WTC11 (cell line): ENCODE results near the gene SYDE2. TPM values are rescaled to one million over a fixed set of nuclear protein-coding genes. Genes with fewer than 3 reads are reported as not detected.

Experiments
- ATAC-seq: fragments of 200-7000 bp; cut with Tn5 transposase; 2 replicates; pipeline ENCODE4 v1.10.0; 2021; ENCODE audit warnings: mild to moderate bottlenecking, moderate library complexity
- CTCF ChIA-PET: fragments of 300-600 bp; sonication (Branson Sonifier 250); formaldehyde crosslinking; loops from one replicate; lab custom pipeline; 2021; ENCODE audit warnings: antibody characterized with exemption; lab: Charles Lee
- POLR2A ChIA-PET: fragments of 350-600 bp; sonication (Branson Sonifier 250); formaldehyde crosslinking; loops from one replicate; lab custom pipeline; 2021; ENCODE audit warnings: antibody characterized with exemption; lab: Charles Lee
- DNase-seq: peaks from one replicate; pipeline ENCODE4 v3.0.0; 2021; ENCODE audit warnings: low spot score
- H3K27ac Mint-ChIP-seq: 2 replicates; pipeline ENCODE4 v1.8.0; 2021; ENCODE audit warnings: mixed read lengths
- H3K27me3 Mint-ChIP-seq: 2 replicates; pipeline ENCODE4 v1.8.0; 2021; ENCODE audit warnings: low read depth, mild to moderate bottlenecking, moderate library complexity, mixed read lengths
- H3K36me3 Mint-ChIP-seq: 2 replicates; pipeline ENCODE4 v1.8.0; 2021; ENCODE audit warnings: mixed read lengths
- H3K4me1 Mint-ChIP-seq: 2 replicates; pipeline ENCODE4 v1.8.0; 2022; ENCODE audit warnings: mixed read lengths
- H3K4me3 Mint-ChIP-seq: 2 replicates; pipeline ENCODE4 v1.8.0; 2021; ENCODE audit warnings: mild to moderate bottlenecking, moderate library complexity, mixed read lengths
- H3K9me3 Mint-ChIP-seq: 2 replicates; pipeline ENCODE4 v1.8.0; 2021; ENCODE audit warnings: mixed read lengths
- CDX4 ChIP-seq: fragments of 250-450 bp; sonication (Bioruptor Pico); IDR thresholded peaks from 2 replicates; pipeline ENCODE4 v1.9.0; 2021; ENCODE audit warnings: moderate library complexity, mild to moderate bottlenecking, inconsistent platforms, borderline replicate concordance
- ETV6 ChIP-seq: sonication (generic); formaldehyde crosslinking; IDR thresholded peaks from 2 replicates; pipeline ENCODE4 v1.8.1; 2022; ENCODE audit warnings: mild to moderate bottlenecking, missing genetic modification reagents
- FOXP4 ChIP-seq: sonication (generic); formaldehyde crosslinking; IDR thresholded peaks from 2 replicates; pipeline ENCODE4 v1.8.0; 2022; ENCODE audit warnings: mild to moderate bottlenecking, missing genetic modification reagents
- NFYB ChIP-seq: sonication (generic); formaldehyde crosslinking; conservative IDR thresholded peaks from 2 replicates; pipeline ENCODE4 v1.8.0; 2022; ENCODE audit warnings: low read depth, missing genetic modification reagents
- NR3C1 ChIP-seq: sonication (generic); formaldehyde crosslinking; conservative IDR thresholded peaks from 2 replicates; pipeline ENCODE4 v1.8.1; 2023; ENCODE audit warnings: low read depth, mild to moderate bottlenecking, missing genetic modification reagents
- PRRX2 ChIP-seq: fragments of 250-450 bp; sonication (Bioruptor Pico); IDR thresholded peaks from 2 replicates; pipeline ENCODE4 v1.8.0; 2021; ENCODE audit warnings: mild to moderate bottlenecking
- RORB ChIP-seq: fragments of 250-450 bp; sonication (Bioruptor Pico); IDR thresholded peaks from 2 replicates; pipeline ENCODE4 v1.9.0; 2021; ENCODE audit warnings: mild to moderate bottlenecking
- SMAD3 ChIP-seq: sonication (generic); formaldehyde crosslinking; IDR thresholded peaks from 2 replicates; pipeline ENCODE4 v1.8.0; 2022; ENCODE audit warnings: missing genetic modification reagents, mild to moderate bottlenecking, borderline replicate concordance
- SP1 ChIP-seq: sonication (generic); formaldehyde crosslinking; conservative IDR thresholded peaks from 2 replicates; pipeline ENCODE4 v1.8.1; 2022; ENCODE audit warnings: missing genetic modification reagents
- USF2 ChIP-seq: sonication (generic); formaldehyde crosslinking; IDR thresholded peaks from 2 replicates; pipeline ENCODE4 v1.8.1; 2023; ENCODE audit warnings: mild to moderate bottlenecking, missing genetic modification reagents, moderate library complexity
- ZNF121 ChIP-seq: sonication (generic); formaldehyde crosslinking; IDR thresholded peaks from 2 replicates; pipeline ENCODE4 v1.8.0; 2023; ENCODE audit warnings: missing genetic modification reagents
- ZNF263 ChIP-seq: sonication (generic); formaldehyde crosslinking; IDR thresholded peaks from 2 replicates; pipeline ENCODE4 v1.8.1; 2022; ENCODE audit warnings: low read depth, mild to moderate bottlenecking, moderate library complexity, missing genetic modification reagents
- ZNF396 ChIP-seq: fragments of 250-450 bp; sonication (Bioruptor Pico); IDR thresholded peaks from 2 replicates; pipeline ENCODE4 v1.8.0; 2021; ENCODE audit warnings: mild to moderate bottlenecking, moderate library complexity, borderline replicate concordance
- ZNF416 ChIP-seq: fragments of 250-450 bp; sonication (Bioruptor Pico); IDR thresholded peaks from 2 replicates; pipeline ENCODE4 v1.9.0; 2021; ENCODE audit warnings: mild to moderate bottlenecking, inconsistent platforms
- ZNF532 ChIP-seq: fragments of 250-450 bp; sonication (Bioruptor Pico); IDR thresholded peaks from 2 replicates; pipeline ENCODE4 v1.9.0; 2021; ENCODE audit warnings: mild to moderate bottlenecking, borderline replicate concordance
- ZNF671 ChIP-seq: fragments of 250-450 bp; sonication (Bioruptor Pico); IDR thresholded peaks from 2 replicates; pipeline ENCODE4 v1.8.0; 2021; ENCODE audit warnings: mild to moderate bottlenecking
- total RNA-seq: library from RNA; stranded (reverse); gene quantifications from 3 replicates; pipeline ENCODE4 v1.2.3, GENCODE V29; 2021
- TF ChIP-seq, protein P1 (sequence below): sonication (generic); formaldehyde crosslinking; IDR thresholded peaks from 2 replicates; pipeline ENCODE4 v1.8.0; 2023; ENCODE audit warnings: mild to moderate bottlenecking, missing genetic modification reagents
- TF ChIP-seq, protein P2 (sequence below): sonication (generic); formaldehyde crosslinking; IDR thresholded peaks from 2 replicates; pipeline ENCODE4 v1.8.1; 2023; ENCODE audit warnings: mild to moderate bottlenecking, missing genetic modification reagents, borderline replicate concordance

The SYDE2 gene
- total RNA-seq, 1 experiment from 2014 or later, result 13.8 TPM

GRCh38 chr1:85144351-85144750 is 56.5 kb downstream of the SYDE2 start:
- no peaks in the 10 kb centered on the region for H3K9me3 Mint-ChIP-seq
- no peaks in the 10 kb centered on the region for H3K27me3 Mint-ChIP-seq
- no peak overlapping the region for H3K4me3 Mint-ChIP-seq
- POLR2A ChIA-PET, result interaction anchor here (0.8 kb wide), 1 partner anchor 132 kb away, joined by 3 read pairs; the partner anchor contains the start of gene BCL10
- DNase-seq (no peak), ATAC-seq (peak; percentile 70)
- H3K36me3 Mint-ChIP-seq, result no peaks in the 10 kb centered on the region
- TF ChIP-seq ETV6 (no peak), USF2 (no peak), SP1 (CRISPR knock-in tag) (no peak), ZNF263 (CRISPR knock-in tag) (no peak), NFYB (no peak), PRRX2 (CRISPR knock-in tag) (no peak), FOXP4 (CRISPR knock-in tag) (no peak), ZNF121 (CRISPR knock-in tag) (no peak), RORB (CRISPR knock-in tag) (no peak), NR3C1 (no peak), ZNF396 (no peak), ZNF671 (CRISPR knock-in tag) (no peak), SMAD3 (no peak)
- TF ChIP-seq, protein P1, sequence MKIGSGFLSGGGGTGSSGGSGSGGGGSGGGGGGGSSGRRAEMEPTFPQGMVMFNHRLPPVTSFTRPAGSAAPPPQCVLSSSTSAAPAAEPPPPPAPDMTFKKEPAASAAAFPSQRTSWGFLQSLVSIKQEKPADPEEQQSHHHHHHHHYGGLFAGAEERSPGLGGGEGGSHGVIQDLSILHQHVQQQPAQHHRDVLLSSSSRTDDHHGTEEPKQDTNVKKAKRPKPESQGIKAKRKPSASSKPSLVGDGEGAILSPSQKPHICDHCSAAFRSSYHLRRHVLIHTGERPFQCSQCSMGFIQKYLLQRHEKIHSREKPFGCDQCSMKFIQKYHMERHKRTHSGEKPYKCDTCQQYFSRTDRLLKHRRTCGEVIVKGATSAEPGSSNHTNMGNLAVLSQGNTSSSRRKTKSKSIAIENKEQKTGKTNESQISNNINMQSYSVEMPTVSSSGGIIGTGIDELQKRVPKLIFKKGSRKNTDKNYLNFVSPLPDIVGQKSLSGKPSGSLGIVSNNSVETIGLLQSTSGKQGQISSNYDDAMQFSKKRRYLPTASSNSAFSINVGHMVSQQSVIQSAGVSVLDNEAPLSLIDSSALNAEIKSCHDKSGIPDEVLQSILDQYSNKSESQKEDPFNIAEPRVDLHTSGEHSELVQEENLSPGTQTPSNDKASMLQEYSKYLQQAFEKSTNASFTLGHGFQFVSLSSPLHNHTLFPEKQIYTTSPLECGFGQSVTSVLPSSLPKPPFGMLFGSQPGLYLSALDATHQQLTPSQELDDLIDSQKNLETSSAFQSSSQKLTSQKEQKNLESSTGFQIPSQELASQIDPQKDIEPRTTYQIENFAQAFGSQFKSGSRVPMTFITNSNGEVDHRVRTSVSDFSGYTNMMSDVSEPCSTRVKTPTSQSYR (CRISPR knock-in tag), result no peak
- TF ChIP-seq, protein P2, sequence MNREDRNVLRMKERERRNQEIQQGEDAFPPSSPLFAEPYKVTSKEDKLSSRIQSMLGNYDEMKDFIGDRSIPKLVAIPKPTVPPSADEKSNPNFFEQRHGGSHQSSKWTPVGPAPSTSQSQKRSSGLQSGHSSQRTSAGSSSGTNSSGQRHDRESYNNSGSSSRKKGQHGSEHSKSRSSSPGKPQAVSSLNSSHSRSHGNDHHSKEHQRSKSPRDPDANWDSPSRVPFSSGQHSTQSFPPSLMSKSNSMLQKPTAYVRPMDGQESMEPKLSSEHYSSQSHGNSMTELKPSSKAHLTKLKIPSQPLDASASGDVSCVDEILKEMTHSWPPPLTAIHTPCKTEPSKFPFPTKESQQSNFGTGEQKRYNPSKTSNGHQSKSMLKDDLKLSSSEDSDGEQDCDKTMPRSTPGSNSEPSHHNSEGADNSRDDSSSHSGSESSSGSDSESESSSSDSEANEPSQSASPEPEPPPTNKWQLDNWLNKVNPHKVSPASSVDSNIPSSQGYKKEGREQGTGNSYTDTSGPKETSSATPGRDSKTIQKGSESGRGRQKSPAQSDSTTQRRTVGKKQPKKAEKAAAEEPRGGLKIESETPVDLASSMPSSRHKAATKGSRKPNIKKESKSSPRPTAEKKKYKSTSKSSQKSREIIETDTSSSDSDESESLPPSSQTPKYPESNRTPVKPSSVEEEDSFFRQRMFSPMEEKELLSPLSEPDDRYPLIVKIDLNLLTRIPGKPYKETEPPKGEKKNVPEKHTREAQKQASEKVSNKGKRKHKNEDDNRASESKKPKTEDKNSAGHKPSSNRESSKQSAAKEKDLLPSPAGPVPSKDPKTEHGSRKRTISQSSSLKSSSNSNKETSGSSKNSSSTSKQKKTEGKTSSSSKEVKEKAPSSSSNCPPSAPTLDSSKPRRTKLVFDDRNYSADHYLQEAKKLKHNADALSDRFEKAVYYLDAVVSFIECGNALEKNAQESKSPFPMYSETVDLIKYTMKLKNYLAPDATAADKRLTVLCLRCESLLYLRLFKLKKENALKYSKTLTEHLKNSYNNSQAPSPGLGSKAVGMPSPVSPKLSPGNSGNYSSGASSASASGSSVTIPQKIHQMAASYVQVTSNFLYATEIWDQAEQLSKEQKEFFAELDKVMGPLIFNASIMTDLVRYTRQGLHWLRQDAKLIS (CRISPR knock-in tag), result no peak
- H3K27ac Mint-ChIP-seq, result peak overlapping the region; percentile 75
- H3K4me1 Mint-ChIP-seq, result peaks cover 46% of the 10 kb centered on the region
- CTCF ChIA-PET, result interaction anchor here (1.2 to 1.8 kb wide), 2 partner anchors 115 to 199 kb away, joined by 4 to 8 read pairs; partner anchors contain the start of gene C1orf52

GRCh38 chr1:85142753-85143152 is 58.1 kb downstream of the SYDE2 start:
- 0 out of 2 replicates have a peak, but pooled peaks have one; percentile 23 for ATAC-seq
- no peak for DNase-seq
- Mint-ChIP-seq H3K27me3 (no peaks in the 10 kb centered on the region), H3K9me3 (no peaks in the 10 kb centered on the region), H3K36me3 (no peaks in the 10 kb centered on the region), H3K27ac (no peak overlapping the region), H3K4me1 (peaks cover 30% of the 10 kb centered on the region), H3K4me3 (no peak overlapping the region)
- ChIA-PET POLR2A (interaction anchor here (0.7 kb wide), 1 partner anchor 134 kb away, joined by 4 read pairs; the partner anchor contains the start of gene BCL10), CTCF (interaction anchor here (0.6 to 1.0 kb wide), 6 partner anchors 33 to 522 kb away, joined by 3 to 4 read pairs (median 3); no protein-coding TSS in a partner anchor)
- TF ChIP-seq ZNF532 (no peak), CDX4 (CRISPR knock-in tag) (no peak), ZNF416 (CRISPR knock-in tag) (no peak)
- TF ChIP-seq, protein P1 (CRISPR knock-in tag), result no peak
